Activated naive CD4-positive, alpha-beta T cell treated with anti-CD3 and anti-CD28 coated beads, Interleukin-2, amount 10 ng/mL, durations not matched to agents 7 days and 5 days (primary cell): ENCODE data around the gene TBC1D22A.

Source experiments
- CTCF ChIA-PET: fragments of 350-600 bp; sonication (Branson Sonifier 250); formaldehyde crosslinking; loops from one replicate; lab custom pipeline; 2021; ENCODE audit warnings: antibody characterized with exemption; lab: Charles Lee
- DNase-seq: peaks from one replicate; pipeline ENCODE4 v3.0.0-alpha.2; 2020
- H3K27ac Mint-ChIP-seq: one replicate; pipeline ENCODE4 v1.8.0; 2021; ENCODE audit warnings: mild to moderate bottlenecking, moderate library complexity, mixed read lengths
- H3K27me3 Mint-ChIP-seq: one replicate; pipeline ENCODE4 v1.8.0; 2021; ENCODE audit warnings: mild to moderate bottlenecking, mixed read lengths
- H3K36me3 Mint-ChIP-seq: one replicate; pipeline ENCODE4 v1.8.0; 2021; ENCODE audit warnings: mixed read lengths
- H3K4me1 Mint-ChIP-seq: one replicate; pipeline ENCODE4 v1.8.0; 2021; ENCODE audit warnings: mixed read lengths
- H3K4me3 Mint-ChIP-seq: one replicate; pipeline ENCODE4 v1.8.0; 2021; ENCODE audit warnings: mild to moderate bottlenecking, moderate library complexity, mixed read lengths
- H3K9me3 Mint-ChIP-seq: one replicate; pipeline ENCODE4 v1.8.0; 2021; ENCODE audit warnings: mixed read lengths

Gene TBC1D22A

DNA sequence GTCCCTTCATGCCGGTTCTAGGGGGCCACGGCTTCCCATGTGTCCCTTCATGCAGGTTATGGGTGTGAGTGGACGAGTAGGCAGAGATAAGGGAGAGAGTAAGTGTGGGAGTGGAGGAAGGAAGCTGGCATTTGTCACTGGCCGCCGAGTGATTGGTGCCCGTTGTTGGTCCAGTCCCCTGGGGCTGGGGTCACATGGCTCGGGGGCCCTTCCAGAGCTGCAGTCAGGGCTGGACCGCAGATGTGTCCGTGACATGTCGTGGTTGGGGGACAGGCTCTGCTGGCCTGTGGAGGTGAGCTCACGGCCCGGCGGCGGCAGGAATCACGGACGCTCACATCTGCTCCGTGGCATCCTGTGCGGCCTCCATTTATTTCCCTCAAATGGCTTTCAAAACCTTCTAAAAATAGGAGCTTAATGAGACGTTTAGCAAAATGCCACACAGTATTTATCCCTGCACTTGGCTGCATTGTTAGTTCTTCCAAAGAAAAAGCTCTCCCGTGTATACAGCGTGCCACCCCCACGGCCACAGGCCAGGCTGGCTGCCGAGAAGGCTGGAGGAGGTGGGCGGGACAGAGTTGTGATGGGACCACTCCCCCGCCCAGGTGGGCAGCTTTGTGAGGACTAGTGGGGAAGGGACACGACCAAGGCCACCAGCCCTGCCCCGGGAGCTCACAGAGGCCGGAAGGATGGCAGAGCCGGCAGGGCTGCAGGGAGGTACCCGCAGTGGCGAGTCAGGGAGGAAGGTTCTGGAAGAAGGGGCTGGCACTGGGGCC, 386.7 kb downstream of the TBC1D22A start:
- no peak overlapping the region for H3K4me3 Mint-ChIP-seq
- CTCF ChIA-PET: interaction anchor here (0.6 kb wide), 1 partner anchor 607 kb away, joined by 3 read pairs; no protein-coding TSS in a partner anchor
- DNase-seq: no peak
- no peaks in the 10 kb centered on the region for H3K9me3 Mint-ChIP-seq
- H3K27me3 Mint-ChIP-seq: no peaks in the 10 kb centered on the region
- H3K36me3 Mint-ChIP-seq: no peaks in the 10 kb centered on the region
- no peak overlapping the region for H3K27ac Mint-ChIP-seq
- no peaks in the 10 kb centered on the region for H3K4me1 Mint-ChIP-seq

DNA sequence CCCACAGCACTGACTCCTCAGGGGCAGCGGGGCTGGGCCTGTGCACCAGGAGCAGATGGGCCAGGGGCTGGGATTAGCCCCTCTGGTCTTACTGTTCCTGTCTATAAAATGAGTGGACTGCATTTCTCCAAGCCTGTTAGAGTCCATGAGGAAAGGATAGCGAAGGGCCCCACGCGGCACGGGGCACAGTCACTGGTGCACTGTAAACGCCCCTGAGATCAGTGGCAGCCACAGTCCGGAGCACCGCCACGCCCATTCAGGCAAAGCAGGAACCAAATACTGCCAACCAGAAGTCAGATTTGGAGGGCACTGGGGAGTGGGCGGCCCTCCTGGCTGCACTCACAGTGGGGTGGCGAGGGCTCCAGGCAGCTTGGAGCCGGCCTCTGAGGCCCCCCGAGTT, 387.5 kb downstream of the TBC1D22A start:
- Mint-ChIP-seq H3K4me3 (no peak overlapping the region), H3K36me3 (no peaks in the 10 kb centered on the region)
- DNase-seq: no peak

DNA sequence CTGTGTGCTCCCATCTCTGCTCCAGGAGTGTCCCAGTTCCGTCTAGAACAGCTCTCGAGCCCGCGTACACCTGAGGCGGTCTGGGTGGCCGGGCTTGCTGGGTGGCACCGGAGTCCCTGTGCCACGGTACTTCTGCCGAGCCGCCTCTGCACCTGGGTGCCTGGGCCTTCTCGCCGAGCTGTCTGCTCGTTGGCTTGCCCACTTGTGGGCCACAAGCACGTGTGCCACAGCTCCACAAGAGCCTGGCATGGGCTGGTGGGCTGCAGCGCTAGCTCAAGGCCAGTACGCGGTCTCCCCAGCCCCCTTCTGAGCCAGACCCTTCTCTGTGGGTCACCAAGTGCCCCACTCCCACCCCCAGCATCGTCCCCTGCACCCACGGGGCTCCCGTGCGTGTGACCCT, 388.0 kb downstream of the TBC1D22A start:
- Mint-ChIP-seq H3K27me3 (no peaks in the 10 kb centered on the region), H3K36me3 (no peaks in the 10 kb centered on the region), H3K27ac (no peak overlapping the region), H3K4me3 (no peak overlapping the region), H3K4me1 (no peaks in the 10 kb centered on the region), H3K9me3 (no peaks in the 10 kb centered on the region)
- DNase-seq: no peak
- CTCF ChIA-PET: no interaction called here

More for the DNA sequence above, 387.5 kb downstream of the TBC1D22A start:
- Mint-ChIP-seq H3K27me3 (no peaks in the 10 kb centered on the region), H3K27ac (no peak overlapping the region), H3K4me1 (no peaks in the 10 kb centered on the region), H3K9me3 (no peaks in the 10 kb centered on the region)
- CTCF ChIA-PET: no interaction called here

DNA sequence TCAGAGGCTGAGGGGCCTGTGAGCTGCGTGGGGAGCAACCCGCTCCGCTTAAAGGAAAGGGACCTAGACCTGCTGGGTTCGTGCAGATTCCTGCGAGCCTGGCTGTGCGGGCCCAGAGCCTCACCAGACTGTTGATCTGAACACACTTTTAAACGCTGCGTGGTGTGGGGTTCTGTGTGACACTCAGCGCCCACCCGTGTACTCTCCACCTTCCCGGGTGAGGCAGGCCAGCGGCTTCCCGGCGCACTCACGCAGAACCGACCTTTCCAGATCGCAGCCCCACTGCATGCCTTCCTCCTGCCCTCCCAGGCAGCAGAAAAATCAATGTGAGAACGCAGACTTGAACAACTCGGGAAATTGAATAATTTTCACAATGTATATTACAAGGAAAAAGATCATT, 388.6 kb downstream of the TBC1D22A start:
- no peaks in the 10 kb centered on the region for H3K27me3 Mint-ChIP-seq
- no peaks in the 10 kb centered on the region for H3K9me3 Mint-ChIP-seq

DNA sequence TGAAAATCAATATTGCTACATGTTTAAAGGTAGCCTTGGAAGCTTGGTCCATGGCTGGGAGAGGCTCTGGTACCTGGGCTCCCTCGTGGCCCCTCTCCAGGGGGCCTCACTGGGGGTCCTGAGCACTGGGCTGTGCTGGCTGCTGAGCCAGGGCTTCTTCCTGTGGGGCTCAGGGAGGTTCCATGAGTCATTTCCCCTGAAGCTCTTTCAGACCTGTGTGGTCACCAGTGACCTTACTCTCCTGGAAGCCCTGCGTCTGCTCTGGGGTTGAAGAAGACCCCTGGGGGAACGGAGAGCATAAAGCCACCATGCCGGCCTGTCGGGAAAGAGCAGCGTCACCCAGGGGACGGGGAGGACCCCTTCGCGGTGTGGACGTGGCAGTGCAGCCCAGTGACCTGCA, 389.0 kb downstream of the TBC1D22A start:
- Mint-ChIP-seq H3K4me3 (no peak overlapping the region), H3K27ac (no peak overlapping the region), H3K9me3 (no peaks in the 10 kb centered on the region), H3K27me3 (no peaks in the 10 kb centered on the region), H3K36me3 (no peaks in the 10 kb centered on the region), H3K4me1 (no peaks in the 10 kb centered on the region)
- CTCF ChIA-PET: no interaction called here
- DNase-seq: no peak

More for the DNA sequence above, 388.6 kb downstream of the TBC1D22A start:
- H3K4me3 Mint-ChIP-seq: no peak overlapping the region
- no peaks in the 10 kb centered on the region for H3K36me3 Mint-ChIP-seq
- DNase-seq: no peak
- no peak overlapping the region for H3K27ac Mint-ChIP-seq
- CTCF ChIA-PET: no interaction called here
- H3K4me1 Mint-ChIP-seq: no peaks in the 10 kb centered on the region

DNA sequence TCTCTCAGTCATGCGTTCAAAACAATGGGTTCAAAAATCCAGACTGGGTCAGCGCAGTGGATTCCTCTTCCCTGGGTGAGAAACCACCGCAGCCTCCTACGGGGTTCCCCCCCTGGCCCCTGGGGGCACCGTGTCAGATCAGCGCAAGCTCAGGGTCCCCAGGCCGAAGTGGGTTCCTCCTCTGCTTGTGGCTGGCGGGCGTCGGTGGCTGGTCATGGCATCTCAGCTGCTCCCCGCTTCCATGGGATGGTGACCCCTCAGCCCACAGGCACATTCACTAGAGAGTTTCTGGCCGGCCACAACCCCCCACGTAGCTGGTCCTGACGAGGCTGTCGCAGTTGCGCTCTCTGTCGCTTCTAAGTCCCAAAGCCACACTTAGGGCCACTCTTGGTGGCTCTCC, 389.8 kb downstream of the TBC1D22A start:
- H3K4me3 Mint-ChIP-seq: no peak overlapping the region
- no peak overlapping the region for H3K27ac Mint-ChIP-seq
- H3K27me3 Mint-ChIP-seq: no peaks in the 10 kb centered on the region
- no peaks in the 10 kb centered on the region for H3K4me1 Mint-ChIP-seq
- H3K36me3 Mint-ChIP-seq: no peaks in the 10 kb centered on the region
- DNase-seq: no peak
- CTCF ChIA-PET: no interaction called here
- no peaks in the 10 kb centered on the region for H3K9me3 Mint-ChIP-seq

DNA sequence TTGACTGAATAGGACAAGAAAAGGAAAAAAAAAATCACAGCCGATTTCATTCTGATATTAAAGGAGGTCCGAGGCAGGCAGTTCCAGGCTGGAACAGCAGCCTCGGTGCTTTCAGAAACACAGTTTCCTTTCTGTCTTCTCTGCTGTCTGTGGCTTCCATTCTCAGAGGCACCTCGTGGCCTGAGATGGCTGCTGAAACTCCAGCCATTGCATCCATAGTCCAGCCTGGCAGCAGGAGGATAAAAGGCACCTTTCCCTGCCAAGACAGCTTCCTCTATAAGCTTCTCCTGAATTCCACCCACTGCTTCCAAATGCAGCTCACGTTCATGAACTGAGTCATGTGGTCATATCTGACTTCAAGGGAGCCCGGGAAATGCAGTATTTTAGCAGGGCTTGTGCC, 390.5 kb downstream of the TBC1D22A start:
- CTCF ChIA-PET: no interaction called here
- Mint-ChIP-seq H3K36me3 (no peaks in the 10 kb centered on the region), H3K4me3 (no peak overlapping the region), H3K27ac (no peak overlapping the region), H3K9me3 (no peaks in the 10 kb centered on the region), H3K27me3 (no peaks in the 10 kb centered on the region), H3K4me1 (no peaks in the 10 kb centered on the region)
- DNase-seq: no peak

DNA sequence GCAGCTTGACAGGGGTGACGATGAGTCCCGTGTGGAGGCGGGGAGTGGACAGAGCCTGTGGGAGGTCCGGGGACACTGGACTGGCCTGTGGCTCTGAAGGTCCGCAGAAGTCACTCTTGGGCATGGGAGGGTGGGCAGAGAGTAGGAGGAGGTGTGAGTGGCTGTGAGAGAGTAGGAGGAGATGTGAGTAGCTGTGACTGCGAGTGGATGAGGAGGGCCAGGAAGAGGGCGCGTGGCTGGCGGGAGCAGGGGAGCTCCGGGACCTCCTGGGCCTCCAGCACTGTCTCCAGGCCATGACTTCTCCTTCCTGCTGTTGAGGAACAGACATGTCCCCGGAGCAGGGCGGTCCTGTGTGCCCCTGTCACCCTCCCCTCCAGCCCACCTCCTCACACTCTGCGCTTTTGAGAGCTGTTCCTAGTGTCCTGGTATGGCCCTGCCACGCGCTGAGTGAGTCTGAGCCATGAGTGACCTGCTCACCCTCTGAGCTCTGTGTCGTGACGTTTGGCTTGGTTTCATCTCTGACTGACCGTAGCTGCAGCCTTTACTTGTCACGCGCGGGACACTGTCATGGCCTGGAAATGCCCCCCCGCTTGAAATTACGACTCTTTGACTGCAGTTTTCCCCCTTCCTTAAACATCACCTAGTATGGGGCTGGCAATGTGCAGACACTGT, 391.5 kb downstream of the TBC1D22A start:
- H3K27ac Mint-ChIP-seq: no peak overlapping the region

DNA sequence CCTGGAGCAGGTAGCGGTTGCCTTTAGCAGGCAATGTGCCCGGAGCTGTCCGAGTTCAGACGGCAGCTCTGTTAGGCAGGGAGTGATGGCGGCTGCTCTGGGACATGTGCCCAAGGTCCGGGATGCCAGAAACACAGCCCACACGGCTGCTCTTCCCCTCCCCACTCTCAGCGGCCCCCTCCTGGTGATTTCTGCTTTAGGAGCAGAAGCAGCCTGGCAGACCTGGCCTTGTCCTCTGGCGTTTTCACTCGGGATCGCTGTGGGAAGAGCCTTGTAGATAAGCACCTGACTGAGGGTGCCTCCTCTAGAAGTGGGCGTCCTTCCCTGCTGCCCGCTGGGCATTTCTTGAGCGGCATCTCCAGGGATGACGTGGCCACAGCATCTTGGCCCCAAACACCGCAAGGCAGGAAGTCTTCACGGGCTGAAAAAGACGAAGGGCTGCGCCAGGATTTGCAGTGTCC, 392.2 kb downstream of the TBC1D22A start:
- CTCF ChIA-PET: no interaction called here
- Mint-ChIP-seq H3K9me3 (no peaks in the 10 kb centered on the region), H3K4me3 (no peak overlapping the region), H3K36me3 (no peaks in the 10 kb centered on the region), H3K27ac (no peak overlapping the region), H3K27me3 (no peaks in the 10 kb centered on the region), H3K4me1 (no peaks in the 10 kb centered on the region)
- no peak for DNase-seq

More for the DNA sequence above, 391.5 kb downstream of the TBC1D22A start:
- Mint-ChIP-seq H3K9me3 (no peaks in the 10 kb centered on the region), H3K4me1 (no peaks in the 10 kb centered on the region), H3K27me3 (no peaks in the 10 kb centered on the region), H3K4me3 (no peak overlapping the region), H3K36me3 (no peaks in the 10 kb centered on the region)
- CTCF ChIA-PET: no interaction called here
- no peak for DNase-seq

DNA sequence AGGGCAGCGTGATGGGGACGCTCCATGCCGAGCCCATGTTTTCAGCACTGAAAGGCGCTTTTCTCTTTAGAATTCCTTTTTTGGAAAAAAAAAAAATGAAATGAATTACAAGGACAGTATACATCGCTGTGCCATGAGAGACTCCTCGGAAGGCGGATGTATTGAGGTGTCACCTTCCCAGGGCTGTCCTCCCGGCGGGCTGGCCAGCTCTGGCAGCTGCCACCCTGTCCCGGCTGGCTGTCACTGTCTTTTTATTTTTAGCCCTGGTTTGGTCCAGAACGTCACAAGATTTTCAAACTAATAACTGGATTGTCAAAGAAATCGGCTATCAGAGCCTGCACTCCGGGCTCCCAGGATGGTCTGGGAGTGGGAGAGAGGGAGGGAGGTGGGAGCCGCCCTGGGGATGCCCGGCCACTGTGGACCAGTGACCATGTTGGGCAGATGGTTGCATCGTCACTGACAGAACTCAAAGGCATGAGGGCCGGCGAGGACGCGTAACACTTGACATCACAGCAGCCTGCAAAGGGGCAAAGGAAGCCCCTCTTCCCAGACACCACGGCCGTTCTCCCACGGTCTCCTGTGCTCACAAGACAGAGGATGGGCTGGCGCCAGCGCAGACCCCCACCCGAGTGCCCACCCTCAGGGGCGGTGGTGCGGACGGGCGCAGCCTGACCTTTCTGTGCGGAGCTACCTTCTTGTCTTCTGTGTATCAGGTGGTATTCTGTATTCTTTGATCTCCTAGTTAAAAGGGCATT, 392.9 kb downstream of the TBC1D22A start:
- no peak overlapping the region for H3K27ac Mint-ChIP-seq
- CTCF ChIA-PET: no interaction called here
- H3K27me3 Mint-ChIP-seq: no peaks in the 10 kb centered on the region
- H3K36me3 Mint-ChIP-seq: no peaks in the 10 kb centered on the region
- no peak overlapping the region for H3K4me3 Mint-ChIP-seq
- DNase-seq: no peak
- no peaks in the 10 kb centered on the region for H3K4me1 Mint-ChIP-seq
- H3K9me3 Mint-ChIP-seq: no peaks in the 10 kb centered on the region

DNA sequence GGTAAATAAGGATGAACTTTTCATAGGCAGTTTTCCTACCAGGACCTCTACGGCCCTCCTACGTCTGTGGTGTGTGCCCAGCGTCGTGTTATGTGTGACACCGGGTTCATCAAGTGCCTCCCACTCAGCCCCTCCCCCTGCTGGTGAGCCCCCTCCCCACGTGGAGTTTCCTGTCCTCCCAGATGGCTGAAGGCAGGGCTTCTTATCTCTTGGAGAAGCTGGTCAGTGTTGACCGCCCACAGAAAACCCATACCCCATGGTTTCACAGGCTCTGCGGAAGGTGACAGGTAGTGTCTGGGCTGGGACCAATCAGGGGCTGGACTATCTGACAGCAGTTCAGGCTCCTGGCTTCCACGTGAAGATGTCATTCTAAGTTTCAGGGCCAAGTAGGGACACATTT, 393.5 kb downstream of the TBC1D22A start:
- Mint-ChIP-seq H3K27ac (no peak overlapping the region), H3K27me3 (no peaks in the 10 kb centered on the region), H3K9me3 (no peaks in the 10 kb centered on the region), H3K4me3 (no peak overlapping the region), H3K4me1 (no peaks in the 10 kb centered on the region), H3K36me3 (no peaks in the 10 kb centered on the region)
- CTCF ChIA-PET: no interaction called here
- no peak for DNase-seq

DNA sequence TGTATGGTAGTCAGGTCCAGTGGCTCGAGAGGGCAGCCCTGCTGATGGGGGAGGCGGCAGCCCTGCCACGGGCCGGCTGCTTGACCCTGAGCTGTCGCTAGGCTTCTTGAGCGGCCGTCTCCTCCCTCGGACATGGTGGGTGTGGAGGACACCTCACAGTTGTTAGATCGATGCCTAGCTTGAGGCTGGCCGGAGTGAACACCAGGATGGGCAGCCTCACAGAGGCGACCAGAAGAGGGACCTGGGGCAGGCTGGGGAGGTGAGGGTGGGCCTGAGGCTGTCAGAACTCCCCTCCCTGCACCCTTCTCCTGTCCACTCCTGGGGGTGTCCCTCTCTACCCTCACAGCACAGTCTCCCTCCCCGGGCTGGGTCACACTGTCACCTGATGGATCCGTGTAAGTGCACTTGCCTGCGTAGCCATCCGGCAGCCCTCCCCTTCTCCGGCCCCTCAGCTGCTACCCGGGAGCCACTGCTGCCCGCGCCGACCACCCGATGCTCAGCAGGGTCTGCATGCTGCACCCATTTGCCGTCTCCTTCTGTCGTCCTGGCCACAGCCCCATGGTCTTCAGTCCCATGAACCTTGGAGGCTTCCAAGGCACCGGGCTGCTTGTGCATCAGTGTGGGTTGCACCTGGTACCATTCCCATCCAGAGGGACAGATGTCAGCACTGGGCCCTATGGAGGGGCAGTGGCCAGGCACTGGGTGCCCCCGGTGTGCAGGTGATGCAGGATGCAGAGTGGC, 394.1 kb downstream of the TBC1D22A start:
- CTCF ChIA-PET: no interaction called here
- no peaks in the 10 kb centered on the region for H3K27me3 Mint-ChIP-seq
- no peaks in the 10 kb centered on the region for H3K4me1 Mint-ChIP-seq
- no peak for DNase-seq
- H3K9me3 Mint-ChIP-seq: no peaks in the 10 kb centered on the region
- no peak overlapping the region for H3K27ac Mint-ChIP-seq
- no peaks in the 10 kb centered on the region for H3K36me3 Mint-ChIP-seq
- no peak overlapping the region for H3K4me3 Mint-ChIP-seq

DNA sequence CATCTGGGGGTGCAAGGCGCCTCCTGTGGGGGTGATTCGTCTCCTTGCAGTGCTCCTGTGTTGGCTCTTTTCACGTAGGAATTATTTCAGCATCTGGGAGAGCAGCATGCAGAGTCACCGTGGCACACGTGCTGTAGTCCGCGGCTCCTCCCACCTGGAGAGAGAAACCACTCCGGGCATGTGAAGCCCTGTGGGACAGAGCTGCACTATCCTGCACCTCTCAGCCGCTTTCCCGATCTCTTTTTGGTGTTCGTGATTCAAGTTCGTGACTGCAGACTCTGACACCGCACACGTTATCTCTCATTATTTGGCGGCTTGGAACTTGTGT, 394.6 kb downstream of the TBC1D22A start:
- no peak overlapping the region for H3K27ac Mint-ChIP-seq
- CTCF ChIA-PET: no interaction called here
- H3K4me1 Mint-ChIP-seq: no peaks in the 10 kb centered on the region

More for the DNA sequence above, 394.6 kb downstream of the TBC1D22A start:
- no peak for DNase-seq
- Mint-ChIP-seq H3K4me3 (no peak overlapping the region), H3K36me3 (no peaks in the 10 kb centered on the region), H3K9me3 (no peaks in the 10 kb centered on the region), H3K27me3 (no peaks in the 10 kb centered on the region)
